Activated naive CD8-positive, alpha-beta T cell treated with anti-CD3 and anti-CD28 coated beads, Interleukin-2, amount 50 U/mL, for 16 hours (primary cell): ENCODE results near the gene NEK5.
"Not testable (repeated sequence)": the region's sequence is repeated elsewhere in the genome, so short reads cannot be mapped to it uniquely, and the experiment has no call there.

Experiments
- DNase-seq: peaks from one replicate; pipeline ENCODE4 v3.0.0-alpha.2; 2020; ENCODE audit warnings: low read depth, low spot score

NEK5 gene

DNA sequence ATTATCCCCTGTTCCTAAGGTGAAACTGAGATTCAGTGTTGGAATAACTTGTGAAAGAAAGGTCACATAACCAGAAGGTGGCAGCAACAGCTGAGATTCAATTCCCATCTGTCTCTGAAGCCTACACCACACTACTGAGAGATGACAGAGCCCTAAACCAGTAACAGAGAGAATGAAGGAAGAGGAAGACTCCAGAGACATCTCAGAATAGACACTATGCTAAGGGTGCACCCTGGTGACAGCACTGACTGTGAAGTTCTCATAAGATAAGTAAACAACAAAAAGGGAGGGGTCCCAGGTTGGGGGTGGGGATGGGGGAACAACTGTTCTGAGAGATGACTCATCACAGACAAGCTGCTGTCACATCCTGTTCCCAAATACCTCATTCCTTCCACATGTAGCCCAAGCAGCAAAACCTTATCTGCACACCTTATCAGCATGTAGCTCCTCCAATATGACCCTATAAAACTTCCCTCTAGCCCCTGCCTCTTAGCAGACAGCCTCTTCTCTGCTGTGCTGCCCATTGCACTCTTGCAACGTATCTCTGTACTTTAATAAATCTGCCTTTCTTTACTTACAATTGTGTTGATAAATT is 57.8 kb downstream of the NEK5 start:
- DNase-seq, result no peak

GRCh38 chr13:52067237-52067636 is 61.6 kb downstream of the NEK5 start:
- DNase-seq, result no peak

- DNase-seq, result no peak
Observed at GRCh38 chr13:52061587-52061986, 67.3 kb downstream of the NEK5 start.

GRCh38 chr13:52061064-52061463 is 67.8 kb downstream of the NEK5 start:
- not testable (repeated sequence) for DNase-seq

- no peak for DNase-seq
Observed at GRCh38 chr13:52053460-52053859, 75.4 kb downstream of the NEK5 start.

- DNase-seq, result no peak
Observed at GRCh38 chr13:52051400-52051799, 77.5 kb downstream of the NEK5 start.

DNA sequence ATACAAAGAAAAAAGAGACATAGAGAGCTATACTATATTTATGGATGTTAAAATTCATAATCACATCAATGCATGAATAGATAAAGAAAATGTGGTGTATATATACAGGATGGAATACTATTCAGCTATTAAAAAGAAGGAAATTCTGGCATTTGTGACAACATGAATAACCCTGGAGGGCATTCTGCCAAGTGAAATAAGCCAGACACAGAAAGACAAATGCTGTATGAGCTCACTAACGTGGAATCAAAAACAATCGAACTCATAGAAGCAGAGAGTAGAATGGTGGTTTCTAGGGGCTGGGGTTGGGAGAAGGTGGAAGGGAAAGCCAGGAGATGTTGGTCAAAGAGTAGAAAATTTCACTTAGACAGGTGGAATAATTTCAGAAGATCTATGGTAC is 80.4 kb downstream of the NEK5 start:
- no peak for DNase-seq

DNA sequence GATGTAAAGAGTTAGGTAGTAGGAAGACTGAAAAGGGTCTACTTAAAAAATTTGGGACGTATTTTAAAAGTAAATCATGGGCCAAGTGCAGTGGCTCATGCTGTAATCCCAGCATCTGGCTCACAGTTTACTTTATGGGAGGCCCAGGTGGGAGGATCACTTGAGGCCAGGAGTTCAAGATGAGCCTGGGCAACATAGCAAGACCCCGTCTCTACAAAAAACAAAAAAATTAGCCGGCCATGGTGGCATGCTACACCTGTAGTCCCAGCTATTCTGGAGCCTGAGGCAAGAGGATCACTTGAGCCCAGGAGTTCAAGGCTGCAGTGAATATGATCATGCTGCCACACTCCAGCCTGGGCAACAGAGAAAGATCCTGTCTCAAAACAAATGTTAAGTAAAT is 81.4 kb downstream of the NEK5 start:
- no peak for DNase-seq

GRCh38 chr13:52043675-52044074 is 85.2 kb downstream of the NEK5 start:
- DNase-seq, result no peak

GRCh38 chr13:52036037-52036436 is 92.8 kb downstream of the NEK5 start:
- DNase-seq, result no peak

GRCh38 chr13:52034616-52035226 is 94.2 kb downstream of the NEK5 start:
- DNase-seq, result no peak

- DNase-seq, result no peak
Observed at GRCh38 chr13:52033039-52033438, 95.8 kb downstream of the NEK5 start.

- DNase-seq, result not testable (repeated sequence)
Observed at GRCh38 chr13:52030401-52030800, 98.5 kb downstream of the NEK5 start.

DNA sequence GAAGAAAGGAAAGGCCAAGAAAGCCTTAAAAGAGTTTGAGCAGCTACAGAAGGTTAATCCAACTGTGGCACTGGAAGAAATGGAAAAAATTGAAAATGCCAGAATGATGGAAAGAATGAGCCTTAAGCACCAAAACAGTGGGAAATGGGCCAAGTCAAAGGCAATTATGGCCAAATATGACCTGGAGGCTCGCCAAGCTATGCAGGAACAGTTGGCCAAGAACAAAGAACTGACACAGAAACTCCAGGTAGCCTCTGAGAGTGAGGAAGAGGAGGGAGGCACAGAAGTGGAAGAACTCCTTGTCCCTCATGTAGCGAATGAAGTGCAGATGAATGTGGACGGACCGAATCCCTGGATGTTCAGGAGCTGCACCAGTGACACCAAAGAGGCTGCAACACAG is 99.3 kb downstream of the NEK5 start:
- DNase-seq, result no peak

- DNase-seq, result no peak
Observed at GRCh38 chr13:52027832-52028231, 101.0 kb downstream of the NEK5 start.

DNA sequence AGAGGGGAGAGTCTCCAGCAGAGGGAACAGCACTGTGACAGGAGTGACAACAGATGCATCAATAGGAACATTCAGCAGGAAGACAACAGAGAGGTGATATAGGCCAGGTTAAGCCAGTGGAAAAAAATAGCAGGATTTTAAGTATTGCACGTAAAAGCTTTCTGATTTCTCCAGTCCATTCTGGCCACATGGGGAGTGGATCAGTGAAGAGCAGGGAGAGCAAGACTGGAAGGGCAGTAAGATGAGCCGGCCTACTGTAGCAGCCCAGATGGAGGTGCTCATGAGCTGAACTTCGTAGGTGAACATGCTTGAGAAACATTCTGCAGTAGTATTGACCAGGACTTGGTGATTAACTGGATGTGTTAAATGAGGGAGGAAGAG is 102.6 kb downstream of the NEK5 start:
- DNase-seq, result no peak

DNA sequence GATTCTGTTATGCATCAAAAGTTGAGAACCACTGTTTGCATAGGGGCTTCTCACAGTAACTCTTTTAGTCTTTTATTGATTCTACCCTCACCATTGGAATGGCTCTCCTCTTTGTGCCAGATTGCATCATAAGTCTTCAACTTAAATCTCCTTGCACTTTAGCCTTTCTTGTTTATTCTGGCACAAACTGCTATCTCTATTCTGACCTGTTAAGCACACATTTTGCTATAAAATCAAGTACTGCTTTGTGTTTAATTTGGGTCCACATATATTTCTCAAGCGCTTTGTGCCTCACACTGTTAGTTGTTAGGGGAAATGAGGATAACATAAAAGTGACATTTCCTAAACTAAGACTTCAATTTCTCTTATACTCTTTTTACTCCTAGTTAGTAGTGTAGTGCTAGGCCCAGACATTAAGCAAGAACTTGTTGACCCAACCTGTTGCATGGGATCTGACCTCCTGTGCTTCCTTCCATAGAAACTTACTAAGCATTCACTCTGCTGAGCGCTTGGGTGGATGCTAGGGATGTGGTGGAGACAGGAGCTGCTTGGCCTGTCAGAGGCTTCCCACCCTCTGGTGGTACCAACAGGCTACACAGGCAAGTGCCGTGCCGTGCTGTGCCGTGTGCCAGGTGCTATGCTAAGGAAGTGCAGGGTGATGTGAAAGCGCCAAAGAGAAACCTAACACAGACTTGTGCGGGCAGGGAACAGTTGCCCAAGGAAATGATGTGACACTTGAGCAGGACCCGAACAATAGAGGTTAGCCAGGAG is 103.2 kb downstream of the NEK5 start:
- no peak for DNase-seq

- DNase-seq, result no peak
Observed at GRCh38 chr13:52024481-52024880, 104.4 kb downstream of the NEK5 start, which contains the start of gene UTP14C. UTP14C (plus strand) TSS chr13:52024691; CDS start chr13:52028805, 4,114 bp downstream.

DNA sequence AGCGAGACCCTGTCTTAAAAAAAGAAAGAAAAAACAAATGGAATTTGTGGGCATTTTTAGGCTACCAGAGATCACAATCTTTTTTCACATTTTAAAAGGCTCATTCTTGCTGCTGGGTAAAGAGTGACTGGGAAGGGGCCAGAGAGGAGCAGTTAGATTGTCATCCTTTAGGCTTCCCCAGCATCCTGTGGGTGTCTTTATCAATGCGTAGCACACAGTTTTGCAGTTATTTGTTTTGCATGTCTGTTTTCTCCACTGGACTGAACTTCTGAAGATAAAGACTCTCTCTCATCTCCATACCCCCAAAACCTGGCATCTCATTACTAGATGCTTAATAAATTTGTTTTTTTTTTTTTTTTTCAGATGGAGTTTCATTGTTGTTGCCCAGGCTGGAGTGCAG is 106.5 kb downstream of the NEK5 start:
- no peak for DNase-seq

- DNase-seq, result no peak
Observed at GRCh38 chr13:52020191-52020590, 108.7 kb downstream of the NEK5 start.

GRCh38 chr13:52016296-52016695 is 112.6 kb downstream of the NEK5 start:
- no peak for DNase-seq

- DNase-seq, result no peak
Observed at GRCh38 chr13:52012512-52012836, 116.4 kb downstream of the NEK5 start.
